Subcutaneous adipose tissue (tissue), 4 donors: ENCODE data around the gene CDC27. TPM values are rescaled to one million over a fixed set of nuclear protein-coding genes. Genes with fewer than 3 reads are reported as not detected.

Source experiments
- total RNA-seq, 4 donors: library from RNA; depleted of rRNA; stranded (reverse); fragments of >200 nt; gene quantifications; one replicate each; pipeline ENCODE4 v1.1.0, GENCODE V29; 2016
- TF ChIP-seq, protein P1 (sequence below): fragments of 450-650 bp; IDR thresholded peaks from one replicate; pipeline ENCODE4 v1.5.1; 2016; ENCODE audit warnings: low read depth, mild to moderate bottlenecking, control low read depth, antibody characterized with exemption, moderate library complexity

CDC27 gene
- total RNA-seq, 4 donors from 2014 or later = 62.5 to 129 (median 71.8) TPM

DNA sequence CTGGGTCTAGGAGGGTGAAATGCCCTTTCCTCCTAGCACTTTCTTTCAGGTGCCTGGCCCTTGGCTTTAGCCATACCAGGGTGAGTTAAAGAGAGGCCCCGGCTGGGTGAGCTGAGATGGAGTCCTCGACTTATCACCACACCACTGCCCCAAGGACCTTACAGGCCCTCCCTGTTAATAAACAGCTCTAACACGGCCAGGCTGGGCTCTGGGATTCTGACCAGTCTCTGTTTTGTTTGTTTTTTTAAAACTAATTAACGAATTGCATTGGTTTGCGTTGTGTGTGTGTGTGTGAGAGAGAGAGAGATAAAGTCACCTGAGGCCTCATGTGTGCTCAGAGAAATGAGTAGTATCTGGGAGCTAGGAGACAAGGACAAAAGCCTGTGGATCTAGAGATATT lies 34.4 kb upstream of the CDC27 start:
- TF ChIP-seq, protein P1, sequence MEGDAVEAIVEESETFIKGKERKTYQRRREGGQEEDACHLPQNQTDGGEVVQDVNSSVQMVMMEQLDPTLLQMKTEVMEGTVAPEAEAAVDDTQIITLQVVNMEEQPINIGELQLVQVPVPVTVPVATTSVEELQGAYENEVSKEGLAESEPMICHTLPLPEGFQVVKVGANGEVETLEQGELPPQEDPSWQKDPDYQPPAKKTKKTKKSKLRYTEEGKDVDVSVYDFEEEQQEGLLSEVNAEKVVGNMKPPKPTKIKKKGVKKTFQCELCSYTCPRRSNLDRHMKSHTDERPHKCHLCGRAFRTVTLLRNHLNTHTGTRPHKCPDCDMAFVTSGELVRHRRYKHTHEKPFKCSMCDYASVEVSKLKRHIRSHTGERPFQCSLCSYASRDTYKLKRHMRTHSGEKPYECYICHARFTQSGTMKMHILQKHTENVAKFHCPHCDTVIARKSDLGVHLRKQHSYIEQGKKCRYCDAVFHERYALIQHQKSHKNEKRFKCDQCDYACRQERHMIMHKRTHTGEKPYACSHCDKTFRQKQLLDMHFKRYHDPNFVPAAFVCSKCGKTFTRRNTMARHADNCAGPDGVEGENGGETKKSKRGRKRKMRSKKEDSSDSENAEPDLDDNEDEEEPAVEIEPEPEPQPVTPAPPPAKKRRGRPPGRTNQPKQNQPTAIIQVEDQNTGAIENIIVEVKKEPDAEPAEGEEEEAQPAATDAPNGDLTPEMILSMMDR = no peak

DNA sequence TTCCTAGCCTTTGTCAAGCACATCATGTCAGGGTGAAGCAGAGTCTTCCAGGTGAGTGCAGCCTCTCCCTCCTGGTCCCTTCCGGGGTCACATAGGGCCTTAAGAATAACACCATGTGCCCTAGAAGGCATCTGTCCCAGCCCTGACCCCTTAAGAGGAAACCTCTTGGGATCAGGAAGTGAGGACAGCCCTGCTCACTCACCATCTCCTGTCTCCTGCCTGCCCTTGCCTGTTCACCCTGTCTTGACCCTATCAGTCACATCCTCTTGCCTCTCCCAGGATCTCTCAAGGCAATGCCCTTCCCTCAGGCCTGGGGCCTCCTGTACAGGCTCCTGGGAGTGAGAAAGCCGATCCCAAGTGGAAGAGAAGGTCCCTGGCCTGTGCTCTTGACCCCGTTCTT lies 33.9 kb upstream of the CDC27 start:
- TF ChIP-seq, protein P1 = no peak

DNA sequence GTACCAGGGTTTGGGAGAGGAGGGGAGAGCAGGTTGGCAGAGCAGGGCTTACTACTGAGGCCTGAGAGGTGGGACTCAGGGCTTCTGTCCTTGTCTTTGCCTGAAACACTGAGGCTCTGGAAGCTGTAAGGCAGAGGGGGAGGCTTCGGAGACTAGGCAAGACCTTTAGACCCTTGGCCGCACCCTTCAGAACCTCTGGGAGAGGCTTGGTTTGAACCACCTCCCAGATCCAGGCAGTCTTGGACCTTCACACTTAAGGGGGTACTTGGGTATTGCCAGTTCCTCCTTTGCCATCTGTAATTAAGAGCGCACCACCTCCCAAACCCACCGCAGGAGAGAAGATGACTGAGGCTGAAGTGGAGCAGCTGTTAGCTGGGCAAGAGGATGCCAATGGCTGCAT lies 33.0 kb upstream of the CDC27 start:
- TF ChIP-seq, protein P1 = no peak

DNA sequence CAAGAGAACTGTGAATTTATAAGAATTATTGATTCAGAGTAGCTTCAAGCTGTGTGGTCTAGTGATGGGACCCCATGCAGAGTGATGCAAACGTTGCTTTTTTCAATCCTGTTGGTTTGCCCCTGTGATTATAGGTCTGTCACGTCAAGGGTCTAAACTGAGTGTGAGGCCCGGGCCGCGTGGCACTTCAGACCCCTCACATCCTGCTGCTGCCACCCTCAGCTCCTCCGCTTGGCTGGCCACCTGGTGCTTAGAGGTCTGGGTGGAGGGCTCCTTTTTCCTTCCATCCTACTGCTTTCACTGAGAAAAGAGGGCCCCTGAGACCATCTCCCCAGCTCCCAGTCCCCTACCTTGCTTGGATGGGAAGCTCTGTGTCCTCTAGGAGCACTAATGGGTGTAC lies 32.1 kb upstream of the CDC27 start:
- TF ChIP-seq, protein P1 = no peak

DNA sequence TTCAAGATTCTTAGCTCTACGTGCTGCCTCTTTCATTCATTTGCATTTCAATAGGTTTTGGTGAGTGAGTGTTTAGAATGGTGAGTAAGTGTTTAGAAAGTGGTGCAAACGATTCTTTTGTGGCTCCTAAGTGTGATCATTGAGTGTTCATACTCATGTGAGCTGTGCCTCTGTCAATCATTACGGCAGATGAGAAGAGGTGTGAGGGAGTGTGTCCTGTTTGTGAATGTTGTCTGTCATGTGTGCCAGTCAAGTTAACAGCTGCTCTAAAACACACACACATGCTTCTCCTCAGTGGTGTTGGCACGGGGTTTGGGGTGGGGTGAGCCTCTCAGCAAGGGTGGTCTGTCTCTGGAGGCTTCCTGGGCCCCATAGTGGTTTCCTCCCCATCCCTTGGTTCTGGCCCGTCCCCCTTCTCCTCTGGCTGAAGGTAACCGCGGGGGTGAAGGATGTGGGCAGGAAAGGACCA lies 31.5 kb upstream of the CDC27 start:
- TF ChIP-seq, protein P1 = no peak

DNA sequence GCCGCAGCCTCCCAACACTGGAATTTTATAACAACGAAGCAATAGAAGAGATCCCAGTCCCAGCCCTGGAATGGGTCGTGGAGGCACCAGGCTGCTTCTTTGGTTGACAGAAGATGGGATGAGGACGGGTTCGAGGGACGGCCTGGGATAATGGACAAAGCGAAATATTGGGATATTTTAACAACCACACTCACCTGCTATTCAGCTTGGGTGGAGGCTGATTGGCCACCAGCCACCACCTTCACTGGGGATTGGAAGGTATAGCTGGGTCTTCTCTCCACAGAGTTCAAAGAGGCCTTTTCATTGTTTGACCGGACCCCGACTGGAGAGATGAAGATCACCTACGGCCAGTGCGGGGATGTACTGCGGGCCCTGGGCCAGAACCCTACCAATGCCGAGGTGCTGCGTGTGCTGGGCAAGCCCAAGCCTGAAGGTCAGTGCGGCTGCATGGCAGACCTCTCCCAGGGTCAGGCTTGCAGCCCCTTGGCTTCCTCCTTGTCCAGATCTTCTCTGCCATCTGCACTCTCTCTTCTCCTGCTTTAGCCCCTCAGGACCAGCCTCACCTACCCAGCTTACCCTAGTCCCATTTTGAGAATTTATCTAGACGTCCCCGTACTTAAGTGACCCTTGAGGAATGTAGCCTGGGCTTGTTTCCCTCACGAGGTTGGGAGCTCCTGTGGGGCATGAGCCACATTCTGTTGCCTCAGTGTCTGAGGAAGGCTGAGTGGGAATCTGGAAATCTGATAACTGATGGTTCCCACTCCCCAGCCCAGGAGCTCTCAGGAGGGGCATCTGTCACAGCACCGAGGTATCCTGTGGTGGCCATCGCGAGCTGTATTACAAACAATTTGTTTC lies 30.8 kb upstream of the CDC27 start:
- TF ChIP-seq, protein P1 = no peak

DNA sequence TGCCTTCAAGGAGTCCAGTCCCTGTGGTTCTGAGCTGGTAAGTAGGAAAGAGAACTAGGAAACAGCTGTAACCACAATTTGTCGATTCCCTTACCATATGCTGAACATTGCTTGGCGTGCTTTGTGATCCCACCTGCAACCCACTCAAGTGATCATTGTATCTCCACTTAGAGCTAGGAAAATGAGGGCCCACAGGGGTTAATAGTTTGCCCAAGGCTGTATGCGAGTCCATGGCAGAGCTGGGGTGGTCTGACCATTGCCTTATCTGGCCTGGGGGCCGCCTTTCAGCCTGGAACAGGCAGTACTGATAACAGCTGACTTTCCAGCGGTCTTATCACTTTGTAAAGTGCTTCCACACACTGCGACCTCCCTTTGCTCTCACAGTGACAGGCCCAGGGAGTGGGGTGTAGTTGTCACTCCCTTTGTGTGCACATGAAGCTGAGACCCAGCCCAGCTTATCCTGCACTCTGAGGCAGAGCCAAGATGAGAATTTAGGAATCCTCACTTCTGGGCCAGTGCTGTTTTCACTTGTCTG lies 29.9 kb upstream of the CDC27 start:
- TF ChIP-seq, protein P1 = no peak
